GM21737 (cell line): ENCODE results near the gene MCM3.

Experiments used
- ATAC-seq: cut with Tn5 transposase; IDR thresholded peaks from one replicate; pipeline ENCODE4 v1.9.1; 2021; ENCODE audit warnings: mild to moderate bottlenecking, moderate library complexity; ENCODE audit not compliant: unreplicated experiment

The MCM3 gene

DNA sequence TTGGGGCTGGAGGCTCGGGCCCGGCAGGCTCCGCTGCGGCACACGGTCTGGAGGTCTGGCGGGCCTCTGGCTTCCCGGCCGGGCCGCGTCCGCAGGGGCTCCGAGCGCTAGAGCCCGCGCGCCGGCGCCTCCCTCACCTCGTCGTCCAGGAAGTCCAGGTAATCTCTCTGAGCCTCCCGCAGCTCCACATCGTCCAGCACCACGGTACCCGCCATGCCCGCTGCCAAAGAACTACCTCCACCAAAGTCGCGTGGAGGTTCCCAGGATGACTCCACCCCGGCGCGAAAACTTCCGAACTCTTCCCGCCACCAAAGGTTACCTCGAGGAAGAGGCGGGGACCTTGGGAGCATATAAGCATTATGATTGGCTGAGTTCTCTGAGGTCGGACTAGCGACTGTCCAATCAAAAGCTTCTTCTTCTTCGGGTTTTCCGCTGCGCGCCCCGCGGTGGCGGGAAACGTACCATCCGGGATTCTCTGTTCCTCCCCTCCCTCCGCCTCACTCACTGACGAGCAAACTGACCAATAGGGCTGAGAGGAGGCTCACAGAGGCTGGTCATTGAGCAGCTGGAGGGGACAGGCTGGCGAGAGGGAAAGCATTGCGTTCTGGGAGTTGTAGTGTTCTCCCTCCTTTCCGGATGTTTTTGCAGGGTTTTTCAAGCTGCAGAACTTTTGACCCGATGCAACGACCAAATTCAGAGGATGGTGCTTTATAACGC is at the start of gene MCM3:
TSS of gene MCM3 (minus strand) at position 283 of the 717 bp plus-strand sequence. CDS start at position 215, 68 bp downstream.
- peak; percentile 97 for ATAC-seq

DNA sequence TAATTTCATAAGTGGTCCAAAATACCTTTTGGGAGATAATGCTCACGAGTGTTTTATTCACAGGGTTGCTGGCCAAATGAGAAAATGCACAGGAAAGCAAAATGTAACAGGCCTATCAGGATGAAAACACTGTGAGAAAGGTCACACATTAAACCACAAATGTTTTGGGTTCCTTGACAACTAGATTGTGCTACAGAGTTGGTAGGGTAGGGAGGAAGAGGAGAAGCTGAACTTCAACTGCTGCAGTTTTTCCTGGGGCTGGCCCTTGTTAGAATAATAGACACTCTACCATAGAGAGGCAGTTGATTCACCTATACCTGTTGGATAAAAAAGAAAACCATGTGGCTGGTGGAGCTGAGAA is 49.3 kb upstream of the MCM3 start:
- no peak for ATAC-seq

- ATAC-seq = no peak
Measured at GRCh38 chr6:52331793-52332457, 47.4 kb upstream of the MCM3 start.

DNA sequence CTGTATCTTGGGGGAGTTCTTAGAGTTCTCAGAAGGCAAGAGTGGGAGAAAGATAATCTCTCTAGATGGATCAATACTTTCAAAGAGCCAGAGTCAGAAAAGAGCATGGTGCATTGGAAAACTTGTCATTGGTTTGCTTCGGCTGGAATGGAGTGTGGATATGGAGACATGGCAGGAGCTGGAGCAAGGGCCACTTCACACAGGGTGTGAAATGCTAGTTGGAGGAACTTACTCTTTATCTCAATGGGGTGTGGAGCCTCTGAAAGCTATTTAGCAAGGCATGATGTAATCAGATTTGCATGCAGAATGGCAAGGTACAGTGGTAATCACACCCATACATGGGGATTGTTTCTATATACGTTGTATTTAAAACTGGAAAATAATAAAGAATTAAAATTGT is 45.9 kb upstream of the MCM3 start:
- no peak for ATAC-seq

DNA sequence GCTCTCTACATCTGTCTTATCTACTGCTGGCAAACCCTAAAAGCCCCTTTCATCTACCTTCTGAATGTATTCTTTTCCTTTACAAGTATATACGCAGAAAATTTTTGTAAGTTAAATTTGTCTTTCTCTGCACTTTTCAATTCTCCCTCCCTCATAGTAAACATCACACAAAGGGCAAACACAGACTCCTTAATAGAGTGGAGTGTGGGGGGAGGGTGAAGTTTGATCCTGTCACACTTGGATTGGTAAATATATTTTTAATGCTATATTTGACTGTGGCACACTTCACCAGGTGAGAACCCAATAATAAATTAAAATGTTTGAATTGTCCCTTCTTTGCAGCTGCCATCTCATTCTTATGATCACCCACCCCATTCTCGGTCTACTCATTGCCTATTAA is 44.2 kb upstream of the MCM3 start:
- no peak for ATAC-seq

- ATAC-seq = no peak
Measured at GRCh38 chr6:52328303-52328662, 43.7 kb upstream of the MCM3 start.

GRCh38 chr6:52326540-52327364 is 42.2 kb upstream of the MCM3 start:
- ATAC-seq = no peak

GRCh38 chr6:52325695-52326471 is 41.3 kb upstream of the MCM3 start:
- ATAC-seq = no peak

- ATAC-seq = no peak
Measured at GRCh38 chr6:52324189-52324588, 39.6 kb upstream of the MCM3 start.

- peak; percentile 96 for ATAC-seq
Measured at GRCh38 chr6:52317841-52318581, 33.5 kb upstream of the MCM3 start.

- no peak for ATAC-seq
Measured at GRCh38 chr6:52317211-52317610, 32.7 kb upstream of the MCM3 start.

DNA sequence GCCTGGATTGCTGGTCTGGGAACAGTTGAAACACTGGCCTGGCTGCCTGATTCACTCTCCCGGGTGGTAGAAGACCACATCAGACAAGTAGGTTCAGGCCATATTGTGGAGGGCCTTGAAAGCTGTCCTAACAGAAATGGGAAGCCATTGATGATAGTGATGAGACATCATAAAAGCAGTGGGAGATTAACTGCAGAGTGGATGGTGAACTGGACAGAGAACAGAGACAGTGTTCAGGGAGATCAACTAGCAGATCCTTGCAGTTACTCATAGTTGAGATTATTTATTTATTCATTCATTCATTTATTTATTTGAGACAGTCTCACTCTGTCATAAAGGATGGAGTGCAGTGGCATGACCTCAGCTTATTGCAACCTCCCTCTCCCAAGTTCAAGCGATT is 30.2 kb upstream of the MCM3 start:
- ATAC-seq = no peak

GRCh38 chr6:52312461-52312860 is 27.9 kb upstream of the MCM3 start:
- no peak for ATAC-seq

GRCh38 chr6:52310932-52311331 is 26.4 kb upstream of the MCM3 start:
- no peak for ATAC-seq

DNA sequence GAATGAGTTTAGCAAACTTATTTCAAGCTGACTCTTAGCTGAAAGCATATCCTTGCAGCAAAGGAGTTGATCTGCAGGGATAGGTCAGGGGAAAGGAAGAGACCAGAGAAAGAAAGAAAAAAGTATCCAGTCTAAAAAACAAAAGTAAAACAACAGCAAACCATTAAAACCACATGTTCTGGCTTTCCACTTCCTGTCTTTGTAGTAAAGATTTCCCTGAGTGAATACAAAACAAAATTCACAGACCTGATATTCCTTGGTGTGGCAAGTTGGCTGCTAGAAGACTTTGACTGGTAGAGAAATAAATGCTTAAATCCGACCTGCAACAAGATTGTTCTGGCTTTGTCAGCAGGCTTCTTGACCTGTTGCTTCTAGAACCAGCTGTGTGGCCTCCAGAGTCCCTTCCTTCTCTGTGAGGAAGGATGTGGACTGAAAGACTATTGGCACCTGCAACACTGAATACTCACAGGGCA is 23.4 kb upstream of the MCM3 start:
- ATAC-seq = no peak

- no peak for ATAC-seq
Measured at GRCh38 chr6:52306972-52307870, 22.7 kb upstream of the MCM3 start.

DNA sequence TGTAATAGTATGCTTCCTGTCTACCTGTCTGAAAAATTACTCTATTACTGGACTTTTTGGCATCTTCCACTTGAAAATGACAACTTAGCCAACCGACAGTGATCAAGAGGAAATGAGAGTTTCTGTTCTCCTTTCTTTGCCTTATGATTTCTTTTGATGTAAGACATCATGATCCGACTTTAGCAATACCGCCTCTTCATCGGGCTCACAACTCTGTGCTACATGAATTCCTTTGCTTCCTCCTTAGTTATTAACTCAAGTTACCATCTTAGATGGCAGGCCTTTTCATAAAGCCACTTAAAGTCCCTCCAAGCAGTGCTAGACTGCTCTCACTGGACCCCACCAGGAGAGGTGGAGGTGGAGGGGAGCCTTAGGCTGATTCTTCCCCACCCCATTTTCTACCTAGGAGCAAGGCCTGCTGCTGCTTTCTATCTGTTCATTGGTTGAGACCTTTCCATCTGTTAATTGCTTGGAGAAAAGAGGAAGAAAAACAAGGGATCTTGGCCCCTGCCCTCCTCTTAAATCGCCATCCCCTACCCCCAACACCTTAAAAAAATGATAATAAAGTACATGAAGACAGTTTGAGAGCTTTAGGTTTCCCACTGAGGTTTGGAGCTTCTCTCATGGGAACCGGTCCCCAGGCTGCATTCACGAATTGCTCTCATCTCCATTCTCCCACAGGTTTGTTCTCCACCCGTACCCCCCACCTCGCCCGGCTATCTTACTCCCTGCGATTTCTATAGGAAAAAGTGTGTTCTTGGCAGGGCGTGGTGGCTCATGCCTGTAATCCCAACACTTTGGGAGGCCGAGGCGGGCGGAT is 21.6 kb upstream of the MCM3 start:
- peak; percentile 61 for ATAC-seq

DNA sequence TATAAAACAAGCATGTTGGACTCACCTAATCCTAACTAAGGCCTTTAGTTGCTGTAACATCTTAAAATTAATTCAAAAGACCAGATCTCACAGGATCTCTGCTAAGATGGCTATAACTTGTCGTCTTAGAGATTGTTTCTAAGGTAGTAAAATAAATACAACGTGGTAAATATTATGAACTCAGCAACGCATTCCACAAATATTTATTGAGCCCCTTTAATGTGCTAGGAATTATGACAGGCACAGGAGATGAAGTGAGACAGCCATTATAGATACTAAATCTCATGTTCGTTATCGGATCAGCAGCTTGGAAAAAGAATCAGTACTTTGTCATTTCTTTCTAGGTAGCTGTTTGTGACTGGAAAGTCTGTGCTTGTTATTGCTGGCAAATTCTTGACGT is 20.9 kb upstream of the MCM3 start:
- no peak for ATAC-seq
